Measurements from ENCODE around the gene LAMB4. TPM values are rescaled to one million over a fixed set of nuclear protein-coding genes. Genes with fewer than 3 reads are reported as not detected.
"Not testable (repeated sequence)": the region's sequence is repeated elsewhere in the genome, so short reads cannot be mapped to it uniquely, and the experiment has no call there.

Gene LAMB4
- total and polyA plus RNA-seq, 5 experiments from 2014 or later = 0.27 to 1.4 TPM; not detected in 3

- Mint-ChIP-seq H3K27me3 (peaks cover 0 to 3% (median 0%) of the 10 kb centered on the region in 5 donors), H3K9me3 (no peaks in the 10 kb centered on the region), H3K36me3 (no peaks in the 10 kb centered on the region), H3K4me1 (peaks cover 3 to 12% (median 6%) of the 10 kb centered on the region in 4 donors), H3K27ac (no peak overlapping the region), H3K4me3 (no peak overlapping the region)
- ATAC-seq = no peak
- no peak for DNase-seq
- POLR2A ChIA-PET = no interaction called here
Measured at GRCh38 chr7:108044345-108044744, 85.8 kb downstream of the LAMB4 start.

GRCh38 chr7:108038986-108039385 lies 91.2 kb downstream of the LAMB4 start:
- H3K27ac Mint-ChIP-seq = no peak overlapping the region
- ATAC-seq (no peak), DNase-seq (no peak)
- no peaks in the 10 kb centered on the region for H3K9me3 Mint-ChIP-seq
- H3K4me1 Mint-ChIP-seq = no peaks in the 10 kb centered on the region
- no peaks in the 10 kb centered on the region for H3K36me3 Mint-ChIP-seq
- peaks cover 0 to 5% (median 0%) of the 10 kb centered on the region in 5 donors for H3K27me3 Mint-ChIP-seq
- no peak overlapping the region for H3K4me3 Mint-ChIP-seq
- POLR2A ChIA-PET = no interaction called here

GRCh38 chr7:108037741-108038140 lies 92.4 kb downstream of the LAMB4 start:
- no peak for DNase-seq
- H3K27ac Mint-ChIP-seq = no peak overlapping the region
- no peak overlapping the region for H3K4me3 Mint-ChIP-seq
- POLR2A ChIA-PET = no interaction called here
- no peaks in the 10 kb centered on the region for H3K9me3 Mint-ChIP-seq
- H3K4me1 Mint-ChIP-seq = no peaks in the 10 kb centered on the region
- H3K27me3 Mint-ChIP-seq = peaks cover 0 to 5% (median 0%) of the 10 kb centered on the region in 5 donors
- ATAC-seq = no peak
- H3K36me3 Mint-ChIP-seq = no peaks in the 10 kb centered on the region

GRCh38 chr7:108037140-108037539 lies 93.0 kb downstream of the LAMB4 start:
- H3K4me3 Mint-ChIP-seq = no peak overlapping the region
- ATAC-seq (no peak), DNase-seq (no peak)
- H3K36me3 Mint-ChIP-seq = no peaks in the 10 kb centered on the region
- no peak overlapping the region for H3K27ac Mint-ChIP-seq
- no peaks in the 10 kb centered on the region for H3K4me1 Mint-ChIP-seq
- peaks cover 0 to 5% (median 0%) of the 10 kb centered on the region in 5 donors for H3K27me3 Mint-ChIP-seq
- POLR2A ChIA-PET = no interaction called here
- H3K9me3 Mint-ChIP-seq = no peaks in the 10 kb centered on the region

GRCh38 chr7:108034586-108034985 lies 95.6 kb downstream of the LAMB4 start:
- H3K36me3 Mint-ChIP-seq = no peaks in the 10 kb centered on the region
- no peak overlapping the region for H3K27ac Mint-ChIP-seq
- POLR2A ChIA-PET = no interaction called here
- no peaks in the 10 kb centered on the region for H3K9me3 Mint-ChIP-seq
- DNase-seq (no peak), ATAC-seq (no peak)
- peaks cover 0 to 5% (median 4%) of the 10 kb centered on the region in 5 donors for H3K27me3 Mint-ChIP-seq
- H3K4me1 Mint-ChIP-seq = no peaks in the 10 kb centered on the region
- no peak overlapping the region for H3K4me3 Mint-ChIP-seq

- H3K4me3 Mint-ChIP-seq = no peak overlapping the region
- H3K27me3 Mint-ChIP-seq = peaks cover 0 to 8% (median 8%) of the 10 kb centered on the region in 5 donors
- ATAC-seq (no peak), DNase-seq (no peak)
- H3K9me3 Mint-ChIP-seq = no peaks in the 10 kb centered on the region
- POLR2A ChIA-PET = no interaction called here
- H3K27ac Mint-ChIP-seq = no peak overlapping the region
- H3K36me3 Mint-ChIP-seq = no peaks in the 10 kb centered on the region
- no peaks in the 10 kb centered on the region for H3K4me1 Mint-ChIP-seq
Measured at GRCh38 chr7:108033776-108034497, 96.2 kb downstream of the LAMB4 start.

GRCh38 chr7:108033309-108033708 lies 96.9 kb downstream of the LAMB4 start:
- H3K4me3 Mint-ChIP-seq, H3K27me3 Mint-ChIP-seq, H3K4me1 Mint-ChIP-seq, ATAC-seq, H3K36me3 Mint-ChIP-seq, H3K9me3 Mint-ChIP-seq, POLR2A ChIA-PET, DNase-seq: not testable (repeated sequence)
- peak overlapping the region in 1 of 10 donors; percentile 77 for H3K27ac Mint-ChIP-seq

- Mint-ChIP-seq H3K27me3 (peaks cover 0 to 9% (median 3%) of the 10 kb centered on the region in 5 donors), H3K9me3 (no peaks in the 10 kb centered on the region), H3K36me3 (no peaks in the 10 kb centered on the region), H3K27ac (peak overlapping the region in 1 of 10 donors; percentile 4), H3K4me3 (no peak overlapping the region), H3K4me1 (no peaks in the 10 kb centered on the region)
- POLR2A ChIA-PET = no interaction called here
- ATAC-seq (no peak), DNase-seq (no peak)
Measured at GRCh38 chr7:108030516-108030915, 99.6 kb downstream of the LAMB4 start.

- Mint-ChIP-seq H3K36me3 (no peaks in the 10 kb centered on the region), H3K9me3 (no peaks in the 10 kb centered on the region), H3K4me3 (no peak overlapping the region), H3K27me3 (peaks cover 0 to 9% (median 4%) of the 10 kb centered on the region in 5 donors), H3K4me1 (no peaks in the 10 kb centered on the region), H3K27ac (no peak overlapping the region)
- ATAC-seq = no peak
- DNase-seq = no peak
- POLR2A ChIA-PET = no interaction called here
Measured at GRCh38 chr7:108029034-108029433, 101.1 kb downstream of the LAMB4 start.

GRCh38 chr7:108028111-108028510 lies 102.0 kb downstream of the LAMB4 start:
- H3K4me1 Mint-ChIP-seq = no peaks in the 10 kb centered on the region
- no peak overlapping the region for H3K27ac Mint-ChIP-seq
- no peak overlapping the region for H3K4me3 Mint-ChIP-seq
- ATAC-seq = no peak
- no peaks in the 10 kb centered on the region for H3K9me3 Mint-ChIP-seq
- DNase-seq = no peak
- peaks cover 0 to 9% (median 4%) of the 10 kb centered on the region in 5 donors for H3K27me3 Mint-ChIP-seq
- no peaks in the 10 kb centered on the region for H3K36me3 Mint-ChIP-seq
- POLR2A ChIA-PET = no interaction called here

GRCh38 chr7:108027239-108027638 lies 102.9 kb downstream of the LAMB4 start:
- Mint-ChIP-seq H3K27me3 (peaks cover 0 to 9% (median 4%) of the 10 kb centered on the region in 5 donors), H3K27ac (no peak overlapping the region), H3K4me1 (no peaks in the 10 kb centered on the region), H3K4me3 (no peak overlapping the region), H3K36me3 (no peaks in the 10 kb centered on the region), H3K9me3 (no peaks in the 10 kb centered on the region)
- ATAC-seq = no peak
- POLR2A ChIA-PET = no interaction called here
- no peak for DNase-seq

GRCh38 chr7:108026647-108027046 lies 103.5 kb downstream of the LAMB4 start:
- no peak overlapping the region for H3K4me3 Mint-ChIP-seq
- H3K4me1 Mint-ChIP-seq = no peaks in the 10 kb centered on the region
- H3K36me3 Mint-ChIP-seq = no peaks in the 10 kb centered on the region
- peaks cover 0 to 9% (median 4%) of the 10 kb centered on the region in 5 donors for H3K27me3 Mint-ChIP-seq
- DNase-seq = no peak
- H3K9me3 Mint-ChIP-seq = no peaks in the 10 kb centered on the region
- no peak overlapping the region for H3K27ac Mint-ChIP-seq
- POLR2A ChIA-PET = no interaction called here
- no peak for ATAC-seq

GRCh38 chr7:108026116-108026515 lies 104.0 kb downstream of the LAMB4 start:
- ATAC-seq (no peak), DNase-seq (no peak)
- Mint-ChIP-seq H3K9me3 (no peaks in the 10 kb centered on the region), H3K4me3 (no peak overlapping the region), H3K27ac (no peak overlapping the region), H3K4me1 (no peaks in the 10 kb centered on the region), H3K36me3 (no peaks in the 10 kb centered on the region), H3K27me3 (peaks cover 0 to 9% (median 6%) of the 10 kb centered on the region in 5 donors)
- POLR2A ChIA-PET = no interaction called here

- Mint-ChIP-seq H3K9me3 (no peaks in the 10 kb centered on the region), H3K4me1 (no peaks in the 10 kb centered on the region), H3K27ac (no peak overlapping the region), H3K4me3 (no peak overlapping the region), H3K27me3 (peaks cover 2 to 14% (median 8%) of the 10 kb centered on the region in 5 donors), H3K36me3 (no peaks in the 10 kb centered on the region)
- DNase-seq (no peak), ATAC-seq (no peak)
- POLR2A ChIA-PET = no interaction called here
Measured at GRCh38 chr7:108024538-108024937, 105.6 kb downstream of the LAMB4 start.

Measured in naive thymus-derived CD8-positive, alpha-beta T cell (primary cell).